Frontal cortex (tissue), 4 donors: ENCODE data around the gene PRRT3. TPM values are rescaled to one million over a fixed set of nuclear protein-coding genes. Genes with fewer than 3 reads are reported as not detected.

ENCODE experiments used
- DNase-seq, 2 donors: peaks; one replicate each; pipeline ENCODE4 v3.0.0; 2012; ENCODE audit warnings: low spot score in 2 of 2
- FAIRE-seq: peaks from 2 replicates; lab custom pipeline; 2012; peaks lifted over from hg19 to GRCh38; lab: Jason Lieb, UNC
- total RNA-seq: library from RNA; depleted of rRNA; stranded (reverse); fragments of >200 nt; gene quantifications from one replicate; pipeline ENCODE4 v1.2.3, GENCODE V29; 2014
- donor health status: control.
- donor health status: control.
- donor health status: control.

The PRRT3 gene
- total RNA-seq, result 4.1 TPM

GRCh38 chr3:9951962-9952805, at the start of gene PRRT3:
PRRT3 (minus strand) TSS chr3:9952408; CDS start chr3:9950115, 2,293 bp downstream.
- DNase-seq, result peak in 1 of 2 donors; percentile 49
- no peak for FAIRE-seq

- DNase-seq (no peak), FAIRE-seq (no peak)
Observed at GRCh38 chr3:10000686-10001085, 48.5 kb upstream of the PRRT3 start.

- DNase-seq, result no peak
- FAIRE-seq, result no peak
Observed at GRCh38 chr3:9994086-9994844, 42.1 kb upstream of the PRRT3 start.

- FAIRE-seq, result no peak
- DNase-seq, result no peak
Observed at GRCh38 chr3:9986230-9986725, 34.1 kb upstream of the PRRT3 start.

- DNase-seq (no peak), FAIRE-seq (no peak)
Observed at GRCh38 chr3:9980251-9980650, 28.0 kb upstream of the PRRT3 start.

- no peak for FAIRE-seq
- DNase-seq, result no peak
Observed at GRCh38 chr3:9978710-9979305, 26.6 kb upstream of the PRRT3 start.

- FAIRE-seq (no peak), DNase-seq (peak in 1 of 2 donors; percentile 44)
Observed at GRCh38 chr3:9976721-9977709, 24.8 kb upstream of the PRRT3 start.

GRCh38 chr3:9970020-9970652, 17.9 kb upstream of the PRRT3 start:
- DNase-seq (no peak), FAIRE-seq (no peak)

- FAIRE-seq, result no peak
Observed at GRCh38 chr3:9969632-9970019, 17.4 kb upstream of the PRRT3 start.

GRCh38 chr3:9966841-9967240, 14.6 kb upstream of the PRRT3 start:
- no peak for FAIRE-seq
- DNase-seq, result no peak

More at GRCh38 chr3:9969632-9970019, 17.4 kb upstream of the PRRT3 start:
- DNase-seq, result no peak

- no peak for DNase-seq
- no peak for FAIRE-seq
Observed at GRCh38 chr3:9965200-9965875, 13.1 kb upstream of the PRRT3 start.

GRCh38 chr3:9957214-9957613, 5.0 kb upstream of the PRRT3 start:
- FAIRE-seq, result no peak
- no peak for DNase-seq

- no peak for FAIRE-seq
- DNase-seq, result no peak
Observed at GRCh38 chr3:9955611-9956352, 3.6 kb upstream of the PRRT3 start.

GRCh38 chr3:9955067-9955502, 2.9 kb upstream of the PRRT3 start:
- DNase-seq (no peak), FAIRE-seq (no peak)

- FAIRE-seq, result no peak
- no peak for DNase-seq
Observed at GRCh38 chr3:9951598-9951961, 628 bp downstream of the PRRT3 start.

GRCh38 chr3:9951126-9951525, 1.1 kb downstream of the PRRT3 start:
- FAIRE-seq (no peak), DNase-seq (no peak)

GRCh38 chr3:9949626-9950025, 2.6 kb downstream of the PRRT3 start:
- FAIRE-seq, result no peak
- DNase-seq, result no peak

- DNase-seq (no peak), FAIRE-seq (no peak)
Observed at GRCh38 chr3:9949115-9949514, 3.1 kb downstream of the PRRT3 start.
